ENCODE results near the gene PRXL2B.
"Not testable (repeated sequence)": the region's sequence is repeated elsewhere in the genome, so short reads cannot be mapped to it uniquely, and the experiment has no call there.

Gene PRXL2B

GRCh38 chr1:2611031-2611501 lies 24.5 kb downstream of the PRXL2B start:
- in situ Hi-C loops (cut with MboI; ENCODE audit: low sequenced_read_pairs) = no loop called here

DNA sequence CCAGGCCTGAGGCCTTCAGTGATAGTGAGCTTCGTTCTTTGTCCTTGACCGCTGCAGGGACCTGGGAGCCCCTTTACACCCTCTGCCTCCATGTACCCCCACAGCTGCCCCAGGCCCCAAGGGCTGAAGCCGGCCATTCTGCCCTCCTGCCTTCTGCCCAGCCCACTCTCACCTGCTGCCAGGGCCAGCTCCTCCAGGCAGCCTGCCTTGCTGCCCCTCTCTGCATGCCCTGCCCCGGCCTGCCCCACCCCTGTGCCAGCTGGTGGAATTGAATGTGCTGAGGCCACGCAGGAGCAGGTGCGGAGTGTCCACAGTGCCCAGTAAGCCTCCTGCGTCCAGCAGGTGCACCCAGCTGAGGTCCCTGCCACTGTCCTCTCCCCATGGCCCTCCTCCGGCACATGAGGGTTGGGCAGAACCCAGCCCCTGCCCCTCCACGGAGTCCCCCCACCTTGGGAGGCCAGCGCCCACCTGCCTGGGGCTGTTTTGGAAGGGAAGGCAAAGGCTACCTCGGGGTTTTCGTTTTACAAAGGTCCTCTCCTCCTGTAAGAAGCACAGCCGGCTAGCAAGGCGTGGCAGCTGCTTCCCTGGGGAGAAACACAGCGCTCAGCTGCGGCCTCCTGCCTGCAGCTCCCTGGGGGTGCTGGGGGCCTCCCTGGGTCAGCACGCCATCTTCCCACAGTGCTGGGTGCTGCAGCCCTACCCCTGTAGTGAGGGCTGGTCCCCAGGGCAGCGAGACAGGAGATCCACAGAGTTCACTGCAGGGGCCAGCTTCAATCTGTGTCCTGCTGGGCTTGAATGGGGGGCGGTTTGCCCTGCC lies 25.3 kb downstream of the PRXL2B start:
- in situ Hi-C loops (cut with MboI; ENCODE audit: low sequenced_read_pairs) = no loop called here

DNA sequence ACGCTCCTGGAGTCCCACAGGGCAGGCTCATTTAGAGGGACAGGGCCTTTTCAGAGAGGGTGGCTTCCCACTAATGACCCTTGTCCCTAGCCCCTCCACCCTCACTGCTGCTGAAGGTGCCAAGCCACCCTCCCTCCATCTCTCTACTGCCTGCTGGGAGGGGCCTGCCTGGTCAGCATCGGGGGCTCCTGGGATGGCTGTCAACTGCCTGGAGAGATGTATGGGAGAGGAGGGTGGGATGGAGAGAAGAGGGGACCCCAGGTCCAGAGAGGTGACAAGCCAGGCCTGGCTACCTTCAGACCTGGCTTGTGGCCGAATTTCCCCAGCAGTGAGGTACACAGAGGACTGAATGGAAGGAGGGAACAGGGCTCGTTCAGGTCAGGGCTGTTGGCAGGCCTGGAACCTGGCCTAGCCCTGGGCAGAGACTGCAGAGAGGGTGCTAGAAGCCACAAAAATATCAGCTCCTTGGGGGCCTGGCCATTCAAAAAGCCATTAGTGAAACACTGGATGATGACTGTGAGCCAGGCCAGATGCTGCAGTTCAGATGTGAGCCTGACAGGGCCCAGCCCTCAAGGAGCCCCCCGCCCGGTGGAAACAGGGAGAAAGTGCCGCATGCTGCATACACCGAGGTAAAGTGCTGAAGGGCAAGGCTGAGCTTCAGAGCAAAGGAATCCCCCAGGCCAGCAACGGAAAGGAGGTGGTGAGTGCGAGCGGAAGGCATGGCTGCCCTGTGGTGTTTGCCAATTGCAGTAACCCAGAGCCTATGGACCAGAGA lies 26.2 kb downstream of the PRXL2B start:
- in situ Hi-C loops (cut with MboI; ENCODE audit: low sequenced_read_pairs) = no loop called here

DNA sequence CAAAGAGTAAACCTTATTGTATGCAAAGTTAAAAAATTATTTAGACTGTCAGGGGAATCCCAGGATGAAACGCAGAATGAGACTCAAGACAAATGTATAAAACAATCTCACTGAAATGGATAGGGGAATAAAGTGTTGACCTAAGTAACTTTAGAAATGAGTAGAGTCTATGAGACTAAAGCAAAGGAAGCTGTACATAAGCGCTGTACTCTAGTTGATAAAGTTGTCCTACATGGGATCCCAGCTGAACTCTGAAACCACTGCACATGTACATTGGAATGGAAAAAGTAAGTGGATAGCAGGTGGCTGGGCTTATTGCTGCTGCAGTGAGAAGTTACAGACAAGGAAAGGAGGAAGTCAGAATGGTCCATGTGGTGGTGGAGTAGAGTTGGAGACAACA lies 27.6 kb downstream of the PRXL2B start:
- in situ Hi-C loops (cut with MboI; ENCODE audit: low sequenced_read_pairs) = no loop called here

DNA sequence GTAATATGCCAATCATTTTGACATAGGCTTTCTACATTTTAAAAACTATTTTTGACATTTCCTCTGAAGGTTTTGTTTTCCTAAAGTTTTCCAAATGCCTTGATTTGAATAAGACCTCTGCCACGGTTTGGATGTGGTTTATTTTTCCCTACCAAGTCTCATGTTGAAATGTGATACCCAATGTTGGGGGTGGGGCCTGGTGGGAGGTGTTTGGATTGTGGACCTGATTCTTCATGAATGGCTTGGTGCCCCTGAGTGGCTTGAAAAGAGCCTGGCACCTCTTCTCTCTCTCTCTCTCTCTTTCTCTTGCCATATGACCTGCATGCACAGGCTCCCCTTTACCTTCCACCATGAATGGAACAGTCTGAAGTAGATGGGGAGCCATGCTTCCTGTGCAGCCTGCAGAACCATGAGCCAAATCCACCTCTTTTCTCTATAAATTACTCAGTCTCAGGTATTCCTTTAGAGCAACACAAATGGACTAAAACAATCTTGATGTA lies 31.4 kb downstream of the PRXL2B start:
- in situ Hi-C loops (cut with MboI; ENCODE audit: low sequenced_read_pairs) = no loop called here

DNA sequence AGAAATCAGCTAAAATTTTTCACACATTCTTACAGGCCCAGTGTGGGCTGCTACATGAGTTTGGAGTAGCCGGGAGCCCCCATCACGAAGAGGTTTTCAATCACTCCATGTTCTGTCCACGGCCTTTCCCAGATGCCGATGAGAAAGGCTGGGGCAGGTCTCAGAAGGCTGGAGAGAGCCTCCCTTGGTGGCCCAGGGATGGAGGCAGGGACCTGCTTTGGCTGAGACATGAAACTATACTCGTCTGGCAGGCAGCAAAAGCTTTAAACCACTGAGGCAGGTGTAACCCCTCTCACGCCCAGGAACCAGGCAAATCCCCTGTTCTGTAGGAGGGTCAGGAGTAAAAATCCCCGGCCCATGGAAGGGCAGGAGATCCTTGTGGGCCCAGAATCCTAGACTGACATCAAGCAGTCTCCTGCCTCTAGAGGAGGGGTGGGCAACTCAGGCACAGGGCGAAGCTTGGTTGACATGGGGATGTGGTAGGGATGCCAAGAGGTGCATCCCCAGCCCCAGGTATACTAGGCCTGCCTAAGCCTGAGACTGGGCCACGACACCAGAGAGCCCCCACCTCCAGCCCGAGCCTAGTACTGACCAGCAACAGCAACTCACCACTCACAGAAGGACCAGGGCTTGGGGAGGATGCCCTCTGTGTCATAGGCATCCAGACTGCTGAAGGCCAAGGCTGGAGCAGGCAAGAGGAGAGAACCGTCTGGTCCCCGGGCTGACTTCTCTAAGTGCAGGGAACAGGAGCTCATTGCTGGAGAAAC lies 37.2 kb downstream of the PRXL2B start:
- in situ Hi-C loops (cut with MboI; ENCODE audit: low sequenced_read_pairs) = no loop called here

DNA sequence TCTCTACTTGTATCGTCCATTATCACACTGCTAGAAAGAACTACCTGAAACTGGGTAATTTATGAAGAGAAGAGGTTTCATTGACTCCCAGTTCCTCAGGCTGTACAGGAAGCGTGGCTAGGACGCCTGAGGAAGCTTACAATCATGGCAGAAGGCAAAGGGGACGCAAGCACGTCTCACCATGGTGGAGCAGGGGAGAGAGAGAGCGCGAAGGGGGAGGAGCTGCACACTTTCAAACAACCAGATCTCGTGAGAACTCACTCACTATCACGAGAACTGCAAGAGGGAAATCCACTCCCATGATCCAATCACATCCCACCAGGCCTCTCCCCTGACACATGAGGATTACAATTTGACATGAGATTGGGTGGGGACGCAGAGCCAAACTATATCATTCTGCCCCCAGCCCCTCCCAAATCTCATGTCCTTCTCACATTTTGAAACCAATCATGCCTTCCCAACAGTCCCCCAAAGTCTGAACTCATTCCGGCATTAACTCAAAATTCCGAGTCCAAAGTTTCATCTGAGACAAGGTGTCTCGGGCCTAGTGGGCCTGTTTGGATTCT lies 38.2 kb downstream of the PRXL2B start:
- in situ Hi-C loops (cut with MboI; ENCODE audit: low sequenced_read_pairs) = no loop called here

DNA sequence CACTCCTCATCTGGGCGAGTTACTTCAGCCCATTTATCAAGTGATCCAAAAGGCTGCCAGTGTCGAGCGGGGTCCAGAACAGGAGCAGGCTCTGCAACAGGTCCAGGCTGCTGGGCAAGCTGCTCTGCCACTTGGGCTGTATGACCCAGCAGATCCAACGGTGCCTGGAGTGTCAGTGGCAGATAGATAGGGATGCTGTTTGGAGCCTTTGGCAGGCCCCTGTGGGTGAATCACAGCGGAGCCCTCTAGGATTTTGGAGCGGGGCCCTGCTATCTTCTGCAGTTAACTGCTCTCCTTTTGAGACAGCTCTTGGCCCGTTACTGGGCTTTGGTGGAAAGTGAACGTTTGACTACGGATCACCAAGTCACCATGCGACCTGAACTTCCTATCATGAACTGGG lies 38.7 kb downstream of the PRXL2B start:
- in situ Hi-C loops (cut with MboI; ENCODE audit: low sequenced_read_pairs) = no loop called here

DNA sequence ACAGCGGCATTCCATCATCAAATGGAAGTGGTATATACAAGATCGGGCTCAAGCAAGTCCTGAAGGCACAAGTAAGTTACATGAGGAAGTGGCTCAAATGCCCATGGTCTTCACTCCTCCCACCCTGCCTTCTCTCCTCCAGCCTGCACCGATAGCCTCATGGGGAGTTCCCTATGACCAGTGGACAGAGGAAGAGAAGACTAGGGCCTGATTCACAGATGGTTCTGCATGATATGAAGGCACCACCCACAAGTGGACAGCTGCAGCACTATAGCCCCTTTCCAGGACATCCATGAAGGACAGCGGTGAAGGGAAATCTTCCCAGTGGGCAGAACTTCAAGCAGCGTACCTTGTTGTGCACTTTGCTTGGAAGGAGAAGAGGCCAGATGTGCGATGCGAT lies 39.2 kb downstream of the PRXL2B start:
- in situ Hi-C loops (cut with MboI; ENCODE audit: low sequenced_read_pairs) = not testable (repeated sequence)

GRCh38 chr1:2627746-2628145 lies 41.2 kb downstream of the PRXL2B start:
- in situ Hi-C loops (cut with MboI; ENCODE audit: low sequenced_read_pairs) = no loop called here

DNA sequence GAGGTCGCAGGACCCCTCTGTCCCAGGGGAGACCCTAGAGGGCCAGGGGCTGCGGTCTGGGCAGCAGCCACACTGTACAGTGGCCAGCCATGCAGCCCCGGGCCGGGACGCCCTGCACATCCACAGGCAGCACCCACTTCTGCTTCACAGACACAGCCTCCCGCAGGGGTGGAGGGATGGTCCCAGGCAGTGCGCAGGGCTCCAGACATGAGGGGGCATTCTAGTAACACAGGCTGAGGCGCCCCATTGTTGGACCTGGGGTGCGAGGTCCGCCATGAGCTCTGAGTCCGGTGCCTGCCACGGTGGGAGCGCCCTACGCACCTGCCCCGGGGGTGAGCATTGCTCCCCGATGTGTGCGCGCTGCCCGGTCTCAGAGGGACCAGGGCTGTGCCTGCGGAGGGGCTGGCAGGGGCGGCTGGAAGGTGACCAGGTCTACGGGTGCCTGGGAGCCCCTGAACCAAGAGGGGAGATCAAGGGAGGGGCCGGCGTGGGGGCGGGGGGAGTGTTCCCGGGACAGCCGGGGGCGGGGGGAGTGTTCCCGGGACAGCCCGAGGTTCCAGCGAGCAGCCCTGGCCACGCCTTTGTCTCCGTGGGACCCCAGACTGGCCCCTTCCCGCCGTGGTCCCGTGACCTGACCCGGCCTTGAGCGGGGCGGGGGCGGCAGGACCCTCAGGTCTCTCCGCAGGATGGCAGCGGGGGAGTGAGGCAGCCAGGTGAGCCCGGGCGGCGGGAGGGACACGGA lies 41.8 kb downstream of the PRXL2B start:
- in situ Hi-C loops (cut with MboI; ENCODE audit: low sequenced_read_pairs) = no loop called here

- in situ Hi-C loops (cut with MboI; ENCODE audit: low sequenced_read_pairs) = no loop called here
These were observed 42.5 kb downstream of the PRXL2B start for GRCh38 chr1:2628933-2629626.

DNA sequence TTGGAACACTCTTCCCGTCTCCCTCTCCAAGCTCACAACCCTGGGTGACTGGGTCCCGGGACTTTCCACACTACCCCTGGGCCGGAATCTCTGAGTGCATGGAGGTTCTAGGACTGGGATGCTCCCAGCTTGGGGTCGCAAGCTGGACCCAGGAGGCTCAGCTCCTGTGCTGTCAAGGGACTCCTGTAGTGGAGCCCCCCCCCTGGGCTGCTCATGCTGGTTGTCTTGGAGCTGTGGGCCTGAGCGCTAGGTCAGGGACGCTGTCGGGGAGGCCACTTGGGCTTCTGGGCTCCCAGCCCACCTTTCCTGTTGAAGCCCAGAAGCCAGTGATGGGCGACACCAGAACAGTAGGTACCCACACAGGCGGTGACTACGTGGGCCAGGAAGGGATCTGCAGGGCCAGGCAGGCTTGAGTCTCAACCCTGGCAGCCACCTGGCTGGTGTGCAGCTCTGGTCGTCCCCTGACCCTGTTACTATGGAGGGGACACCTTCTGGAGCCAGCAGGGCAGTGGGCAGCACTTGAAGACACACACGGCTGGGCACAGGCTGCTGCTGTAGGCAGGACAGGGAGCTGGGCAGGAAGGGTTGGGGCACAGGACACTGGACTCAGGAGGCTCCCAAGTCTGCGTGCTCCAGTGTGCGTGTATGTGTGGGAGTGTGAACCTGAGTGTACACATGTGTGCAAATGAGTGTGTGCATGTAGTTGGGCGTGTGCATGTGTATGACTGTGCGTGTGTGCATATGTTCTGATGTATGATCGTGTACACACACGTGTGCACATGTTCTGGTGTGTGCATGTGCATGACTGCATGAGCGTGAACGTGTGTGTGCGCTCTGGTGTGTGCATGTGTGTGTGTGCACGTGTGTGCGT lies 43.3 kb downstream of the PRXL2B start:
- in situ Hi-C loops (cut with MboI; ENCODE audit: low sequenced_read_pairs) = no loop called here

DNA sequence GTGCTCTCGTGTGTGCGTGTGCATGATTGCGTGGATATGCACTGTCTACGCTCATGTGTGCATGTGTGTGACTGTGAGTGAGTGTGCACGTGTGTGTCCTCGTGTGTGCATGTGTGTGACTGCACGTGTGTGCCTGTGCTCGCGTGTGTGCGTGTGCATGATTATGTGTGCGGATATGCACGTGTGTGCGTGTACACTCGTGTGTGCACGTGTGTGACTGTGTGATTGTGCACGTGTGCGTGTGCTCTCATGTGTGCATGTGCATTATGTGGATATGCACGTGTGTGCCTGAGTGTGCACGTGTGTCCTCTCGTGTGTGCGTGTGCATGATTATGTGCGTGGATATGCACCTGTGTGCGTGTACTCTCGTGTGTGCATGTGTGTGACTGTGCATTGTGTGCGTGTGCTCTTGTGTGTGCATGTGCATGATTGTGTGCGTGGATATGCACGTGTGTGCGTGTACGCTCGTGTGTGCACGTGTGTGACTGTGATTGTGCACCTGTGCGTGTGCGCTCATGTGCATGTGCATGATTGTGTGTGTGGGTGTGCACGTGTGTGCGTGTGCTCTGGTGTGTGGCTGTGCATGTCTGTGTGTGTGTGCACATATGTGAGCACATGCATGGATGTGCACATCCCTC lies 44.0 kb downstream of the PRXL2B start:
- in situ Hi-C loops (cut with MboI; ENCODE audit: low sequenced_read_pairs) = no loop called here

DNA sequence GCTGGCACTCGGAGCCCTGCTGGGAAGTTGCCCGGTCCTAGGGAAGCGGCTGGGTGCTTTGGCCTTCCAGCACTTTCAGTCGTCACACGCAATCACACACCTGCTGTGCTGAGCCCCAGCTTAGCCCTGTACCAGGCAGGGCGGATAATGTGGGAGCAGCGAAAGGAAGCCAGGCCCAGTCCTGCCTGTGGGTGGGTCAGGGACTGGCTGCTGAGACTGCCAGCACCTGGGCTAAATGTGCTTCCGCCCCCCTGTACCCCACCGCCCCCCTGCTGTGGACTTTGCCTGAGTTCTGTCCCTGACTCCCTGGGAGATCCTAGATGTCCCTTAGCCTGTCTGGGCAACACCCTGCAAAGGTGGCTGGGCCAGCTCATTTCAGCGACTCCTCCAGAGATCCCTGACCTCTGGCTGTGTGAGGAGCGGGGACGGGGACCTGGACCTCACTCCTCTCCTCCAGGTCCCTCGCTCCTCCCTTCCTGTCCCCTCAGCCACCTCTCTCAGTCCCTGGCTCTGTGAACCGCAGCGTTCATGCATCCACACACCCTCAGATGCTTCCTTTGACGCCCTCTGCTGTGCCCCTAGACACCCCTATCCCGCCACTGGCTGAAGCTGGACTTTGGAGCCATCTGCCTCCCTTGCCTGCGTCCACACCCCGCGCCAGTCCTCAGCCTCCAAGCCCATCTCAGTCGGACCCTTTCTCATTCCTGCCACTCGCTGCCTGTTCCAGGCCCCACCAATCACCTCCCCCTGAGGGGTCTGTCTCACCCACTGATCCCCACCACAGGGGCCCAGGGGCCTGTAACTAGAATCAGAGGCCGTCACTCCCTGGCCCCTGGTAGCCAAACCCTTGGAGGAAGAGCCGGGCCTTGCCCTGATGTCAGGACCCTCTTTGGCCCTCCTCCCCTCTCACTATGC lies 44.8 kb downstream of the PRXL2B start:
- in situ Hi-C loops (cut with MboI; ENCODE audit: low sequenced_read_pairs) = no loop called here

- in situ Hi-C loops (cut with MboI; ENCODE audit: low sequenced_read_pairs) = no loop called here
These were observed 45.5 kb downstream of the PRXL2B start for GRCh38 chr1:2632051-2632430.
